Dedifferentiated amniotic fluid mesenchymal stem cell (primary cell): ENCODE data around the gene GYPA.
A peak's percentile ranks its signal among the peaks of the same experiment; 100 is the strongest.
"Not testable (repeated sequence)": the region's sequence is repeated elsewhere in the genome, so short reads cannot be mapped to it uniquely, and the experiment has no call there.

Experiments
- DNase-seq: peaks from one replicate; pipeline ENCODE4 v3.0.0-alpha.2; 2016; ENCODE audit errors: extremely low spot score

GYPA gene

DNA sequence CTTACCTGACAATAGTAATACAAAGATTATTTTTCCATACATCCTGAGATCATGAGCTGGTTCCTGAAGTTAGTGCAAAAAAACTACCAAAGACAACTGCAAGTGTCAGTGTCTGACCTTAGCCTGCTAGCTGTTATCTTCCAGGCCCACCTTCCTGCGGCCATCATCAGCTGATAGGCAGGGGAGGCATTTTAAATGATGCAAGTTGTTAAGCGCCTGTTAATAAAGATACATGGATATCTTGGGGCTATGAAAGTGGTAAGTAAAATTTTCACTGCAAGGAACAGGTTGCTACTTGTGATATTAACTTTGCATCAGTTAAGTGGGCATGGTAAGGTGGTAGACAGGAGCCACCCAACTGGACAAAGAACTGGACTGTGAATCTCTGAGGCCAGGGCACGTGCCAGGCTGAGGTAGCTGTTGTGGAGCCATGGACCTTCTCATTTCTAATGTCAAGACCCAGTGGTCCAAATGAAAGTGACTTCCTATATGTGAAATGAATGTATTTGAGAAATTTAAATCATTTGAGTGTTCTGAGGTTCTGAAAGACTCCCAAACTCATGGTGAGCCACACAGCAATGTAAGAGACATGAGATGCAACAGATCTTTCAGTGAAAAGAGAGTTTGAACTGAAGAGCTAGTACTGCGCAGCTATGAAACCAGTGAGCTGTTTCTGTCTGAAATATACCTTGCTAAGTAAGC is at the start of gene GYPA:
TSS of gene GYPA (minus strand) at position 125 of the 702 bp plus-strand sequence. CDS start at position 42, 83 bp downstream.
- DNase-seq, result not testable (repeated sequence)

DNA sequence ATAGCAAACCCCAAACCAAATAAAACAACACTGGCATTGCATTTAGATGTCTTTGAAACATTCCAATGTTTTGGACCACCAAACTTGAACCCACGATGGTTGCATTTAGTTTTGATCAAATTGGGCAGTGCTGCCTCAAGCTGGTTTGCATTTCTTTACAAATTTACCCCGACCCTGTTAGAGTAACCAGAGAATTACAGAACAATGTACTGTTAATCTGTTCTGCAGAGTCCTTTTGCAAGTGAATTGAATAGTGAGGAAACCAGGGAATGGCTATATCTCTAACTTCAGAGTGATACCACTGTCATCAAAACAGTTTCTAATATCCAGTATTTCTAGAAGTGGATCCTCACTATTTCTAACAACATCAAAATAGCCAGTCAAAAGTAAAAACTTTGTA is 49.5 kb upstream of the GYPA start:
- DNase-seq, result no peak

DNA sequence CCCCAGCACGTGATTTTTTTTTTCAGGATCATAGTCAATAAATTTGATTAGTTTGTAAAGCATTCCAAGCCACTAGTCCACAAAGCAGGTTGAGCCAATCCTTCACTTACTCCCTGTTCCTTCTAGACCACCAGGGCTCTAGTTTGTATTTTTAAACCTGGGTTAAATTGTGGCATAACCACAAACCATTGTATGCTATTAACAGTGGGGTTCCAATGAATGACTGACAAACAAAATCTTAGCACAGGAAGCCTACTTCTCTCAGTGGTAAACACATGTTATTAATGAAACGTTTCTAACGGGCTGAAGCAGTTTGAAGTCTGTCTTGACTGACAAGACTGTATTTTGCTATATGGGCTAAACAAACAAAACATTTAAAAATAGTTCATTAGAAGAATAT is 48.6 kb upstream of the GYPA start:
- no peak for DNase-seq

DNA sequence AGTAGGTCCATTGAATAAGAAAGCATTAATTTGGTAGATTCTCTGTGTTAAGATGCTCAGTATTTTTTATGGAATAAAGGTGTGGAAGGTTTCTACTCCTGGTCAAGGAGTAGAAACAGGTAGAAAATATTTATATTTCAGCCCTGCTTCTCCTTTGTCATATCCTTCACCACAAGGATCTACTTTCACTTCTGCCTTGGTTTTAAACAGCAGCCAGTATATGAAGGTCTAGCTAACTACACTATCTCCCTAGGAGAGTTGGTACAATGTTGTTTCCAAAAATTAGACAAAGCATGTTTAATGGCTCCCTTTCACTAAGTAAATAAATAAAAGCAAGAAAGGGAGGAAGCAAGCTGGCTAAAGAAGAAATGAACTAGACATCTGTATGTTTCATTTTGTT is 44.6 kb upstream of the GYPA start:
- no peak for DNase-seq

DNA sequence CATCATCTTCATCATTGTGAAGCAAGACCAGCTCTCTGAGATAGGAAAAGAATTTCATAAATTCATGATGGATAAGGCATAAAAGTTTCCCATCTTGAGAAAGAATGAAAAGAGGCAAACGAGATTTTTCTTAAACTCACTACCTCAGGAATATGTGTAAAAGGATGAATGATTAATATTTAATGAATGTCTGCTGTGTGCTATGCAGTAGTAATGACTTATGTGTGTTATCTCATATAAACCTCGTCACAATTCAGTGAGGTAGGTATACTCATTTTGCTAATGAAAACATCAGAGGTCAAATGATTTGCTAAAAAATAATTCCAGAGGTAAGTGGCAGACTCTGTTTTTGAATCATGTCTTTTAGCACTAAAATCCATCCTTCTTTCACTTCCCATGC is 42.6 kb upstream of the GYPA start:
- no peak for DNase-seq

DNA sequence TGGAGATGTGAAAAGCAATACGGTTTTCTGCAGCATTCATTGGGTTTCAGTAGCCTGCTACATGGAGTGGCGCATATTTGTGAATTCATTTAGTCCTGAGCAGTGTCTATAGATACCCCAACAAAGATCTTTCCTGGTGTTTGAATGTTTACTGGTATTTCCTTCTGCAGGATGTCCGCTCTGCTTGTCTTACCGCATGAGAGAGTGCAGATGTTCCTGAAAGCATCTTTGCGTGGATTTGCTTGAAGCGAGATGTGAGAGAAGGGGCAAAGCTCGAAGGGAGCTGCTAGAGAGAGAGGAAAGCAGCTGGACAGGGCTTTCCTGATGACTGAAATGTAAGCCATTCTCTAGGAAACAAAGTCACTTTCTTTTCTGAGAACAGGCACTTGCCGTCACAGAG is 40.9 kb upstream of the GYPA start:
- no peak for DNase-seq

DNA sequence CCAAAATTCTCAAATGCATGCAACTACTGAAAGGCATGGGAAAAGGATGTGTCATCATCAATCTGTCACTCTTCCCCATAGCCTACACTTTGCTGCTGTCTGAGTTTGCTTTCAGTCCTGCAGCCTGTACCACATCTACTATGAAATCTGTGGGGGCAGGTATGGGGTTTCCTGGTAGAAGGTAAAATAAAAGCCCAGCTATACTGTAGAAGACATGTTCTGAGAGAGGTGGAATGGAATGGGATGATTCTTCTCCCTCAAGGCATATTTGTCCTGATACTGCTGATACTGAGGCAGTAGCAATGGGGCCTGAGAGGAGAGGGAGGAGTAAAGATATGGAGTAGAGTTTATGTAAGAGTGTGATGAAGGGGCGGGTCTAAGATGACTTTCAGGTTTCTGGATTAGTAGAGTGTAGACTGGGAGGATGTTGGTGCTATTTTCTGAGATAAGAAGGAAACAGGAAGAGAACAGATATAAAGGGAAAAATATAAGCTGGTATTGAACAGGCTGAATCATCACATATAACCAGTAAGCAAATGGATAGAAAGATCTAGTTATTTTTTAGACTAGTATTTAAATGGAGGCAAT is 38.7 kb upstream of the GYPA start:
- no peak for DNase-seq

DNA sequence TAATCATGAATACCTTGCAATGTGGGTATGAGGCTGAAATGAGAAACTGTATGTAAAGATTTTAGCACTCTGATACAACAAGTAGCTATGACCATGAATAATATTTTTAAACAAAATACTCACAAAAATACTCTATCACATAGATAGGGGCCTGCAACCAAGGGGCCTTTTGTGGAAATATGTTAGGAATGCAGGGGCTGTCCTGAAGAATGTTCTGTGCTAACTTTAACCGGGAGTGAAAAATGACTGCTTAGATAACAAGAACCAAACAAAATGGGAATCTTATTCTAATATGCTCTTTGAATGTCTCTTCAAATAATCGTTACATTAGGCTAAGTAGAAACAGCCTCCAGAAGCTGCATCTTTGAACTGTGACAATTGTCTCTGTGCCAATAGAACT is 37.9 kb upstream of the GYPA start:
- DNase-seq, result no peak

DNA sequence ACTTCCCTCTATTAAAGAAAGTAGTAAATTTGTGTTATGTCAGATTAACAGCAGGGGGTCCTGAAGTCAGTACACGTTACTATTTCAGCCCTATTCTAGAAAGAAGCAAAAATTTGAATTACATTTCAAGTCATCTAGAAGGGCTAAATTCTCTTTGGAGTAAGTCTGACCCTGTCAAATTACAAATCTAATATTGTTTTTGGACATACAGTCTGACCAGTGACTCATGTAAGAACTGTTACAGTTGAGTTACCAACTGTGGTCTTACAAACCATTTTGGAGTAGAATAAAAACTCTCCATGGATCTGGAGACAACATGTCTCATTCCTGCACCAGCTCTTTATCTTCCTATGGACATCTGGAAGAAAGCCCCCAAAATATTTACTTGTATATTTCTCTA is 36.0 kb upstream of the GYPA start:
- no peak for DNase-seq

DNA sequence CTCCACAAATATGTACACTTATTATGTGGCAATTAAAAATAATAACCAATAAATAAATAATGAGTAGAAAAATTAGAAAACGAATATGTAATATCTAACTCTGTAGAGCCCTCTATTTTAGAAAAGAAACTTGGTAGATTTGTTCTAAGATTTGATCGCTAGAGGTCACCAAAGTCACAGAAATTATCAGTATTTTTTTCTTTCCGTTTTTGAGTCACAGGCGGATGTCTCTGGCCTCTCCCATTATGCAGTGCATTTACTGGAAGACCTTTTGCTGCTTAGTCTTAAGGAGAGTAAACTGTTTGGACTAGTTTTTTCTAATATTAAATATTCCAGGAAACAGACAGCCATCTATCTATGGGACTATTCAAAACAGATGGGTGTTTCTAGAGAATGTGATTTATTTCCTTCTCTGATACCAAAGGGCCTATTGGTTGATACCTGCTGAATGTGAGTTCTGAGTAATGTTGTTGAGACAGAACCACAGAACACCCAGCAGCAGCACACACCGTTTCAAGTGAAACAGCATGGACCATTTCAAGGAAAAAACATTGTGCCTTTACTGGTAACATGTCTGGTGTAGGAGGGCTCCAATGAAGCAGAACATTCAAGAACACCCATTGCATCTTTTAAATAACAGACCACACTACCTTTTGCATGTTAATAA is 34.0 kb upstream of the GYPA start:
- peak; percentile 63 for DNase-seq

DNA sequence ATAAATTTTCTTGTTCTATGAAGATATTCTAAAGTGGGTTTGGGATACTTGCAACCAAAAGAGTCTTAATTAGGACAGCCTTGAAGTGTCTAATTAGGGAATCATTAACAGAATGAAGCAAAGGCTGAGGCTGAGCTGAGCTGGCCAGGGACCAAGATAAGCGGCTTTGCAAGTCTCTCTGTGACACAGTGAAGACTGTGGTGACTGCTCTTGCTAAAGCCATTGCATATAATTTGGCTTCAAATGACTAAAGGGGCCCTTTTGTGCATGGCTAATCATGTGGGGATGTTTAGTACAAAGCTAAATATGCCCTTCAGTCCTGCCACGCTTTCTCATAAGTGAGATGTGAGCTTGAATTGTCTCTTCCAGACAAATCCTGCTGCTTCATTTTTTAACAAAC is 31.2 kb upstream of the GYPA start:
- no peak for DNase-seq

DNA sequence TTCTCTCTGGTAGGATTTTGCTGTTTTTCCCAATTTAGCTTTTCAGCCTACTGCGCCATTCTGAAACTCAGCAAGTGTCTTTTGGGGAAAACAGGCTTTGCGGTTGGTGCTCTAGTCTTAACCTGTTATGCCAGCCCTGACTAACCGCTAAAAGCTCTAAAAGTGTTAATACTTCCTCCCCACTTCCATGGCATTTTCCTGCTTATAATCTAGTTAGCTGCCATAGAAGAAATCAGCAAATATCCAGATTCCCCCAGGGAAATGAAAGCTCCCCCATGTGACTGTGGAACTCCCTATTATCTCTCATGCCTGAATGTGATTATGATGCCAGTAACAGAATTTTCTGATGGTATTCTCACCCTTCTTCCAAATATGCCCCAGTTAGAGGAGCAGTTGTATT is 28.7 kb upstream of the GYPA start:
- DNase-seq, result no peak

DNA sequence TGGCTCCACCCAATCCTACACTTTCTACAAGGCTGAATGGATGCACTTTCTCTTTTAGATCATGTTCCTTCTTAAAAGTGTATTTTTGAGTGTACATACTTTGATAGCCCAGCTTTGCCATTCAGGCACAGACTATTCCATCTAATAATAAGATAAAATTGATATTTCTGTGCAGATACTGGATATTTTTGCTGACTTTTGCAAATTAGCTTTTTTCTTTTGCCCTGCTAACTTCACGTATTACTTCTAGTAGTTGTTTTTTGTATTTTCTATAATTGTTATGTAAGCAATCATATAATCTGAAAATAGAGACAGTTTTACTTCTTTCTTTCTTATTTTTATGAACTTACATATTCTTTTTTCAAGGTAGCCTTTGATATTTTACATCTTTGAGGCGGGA is 13.5 kb upstream of the GYPA start:
- DNase-seq, result no peak

DNA sequence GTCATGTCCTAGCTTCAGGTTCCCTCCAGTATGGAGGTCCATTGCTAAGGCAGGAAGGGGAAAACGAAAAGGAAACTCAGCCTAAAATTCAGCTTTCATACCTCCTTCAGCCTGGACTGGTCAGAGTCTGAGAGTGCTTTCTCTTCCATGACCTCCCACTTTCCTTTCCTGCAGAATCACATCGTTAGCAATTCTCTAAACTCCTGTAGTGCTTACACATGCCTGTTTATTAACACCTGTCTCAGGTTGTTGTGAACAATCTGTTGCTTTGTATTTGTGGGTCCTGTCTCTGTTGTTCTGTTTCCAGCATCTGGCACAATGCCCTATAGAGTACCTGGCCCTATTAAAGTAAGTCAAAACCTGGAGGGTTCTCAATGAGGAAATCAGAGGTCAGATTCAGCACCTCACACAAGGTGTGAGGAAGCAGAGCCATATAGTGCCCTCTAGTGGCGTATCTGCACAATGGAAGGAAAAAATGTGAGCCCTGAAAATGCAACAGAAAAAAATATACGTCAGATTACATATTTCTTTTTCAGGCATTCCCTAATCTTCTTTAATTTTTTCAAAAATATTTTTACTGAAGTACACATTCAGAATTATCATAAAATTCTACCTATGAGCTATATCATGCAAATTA is 2.3 kb upstream of the GYPA start:
- DNase-seq, result not testable (repeated sequence)

DNA sequence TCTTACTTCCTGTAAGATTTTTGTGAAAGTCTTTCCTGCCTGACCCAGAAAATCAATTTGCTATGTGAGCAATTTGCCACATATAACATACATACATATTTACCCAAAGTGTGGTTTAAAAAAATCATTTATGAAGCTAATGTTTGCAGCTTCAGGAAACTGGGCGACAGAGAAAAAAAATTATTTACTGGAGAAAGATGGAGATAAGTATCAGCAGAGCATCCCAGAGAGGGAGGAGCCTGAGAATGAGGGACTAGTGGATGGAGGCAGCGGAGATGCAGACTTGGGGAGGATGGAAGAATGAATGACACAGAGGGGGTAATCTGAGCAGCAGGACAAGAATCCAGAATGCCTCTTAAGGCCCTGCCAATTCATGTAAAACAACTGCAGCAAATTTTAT is 975 bp upstream of the GYPA start:
- no peak for DNase-seq

DNA sequence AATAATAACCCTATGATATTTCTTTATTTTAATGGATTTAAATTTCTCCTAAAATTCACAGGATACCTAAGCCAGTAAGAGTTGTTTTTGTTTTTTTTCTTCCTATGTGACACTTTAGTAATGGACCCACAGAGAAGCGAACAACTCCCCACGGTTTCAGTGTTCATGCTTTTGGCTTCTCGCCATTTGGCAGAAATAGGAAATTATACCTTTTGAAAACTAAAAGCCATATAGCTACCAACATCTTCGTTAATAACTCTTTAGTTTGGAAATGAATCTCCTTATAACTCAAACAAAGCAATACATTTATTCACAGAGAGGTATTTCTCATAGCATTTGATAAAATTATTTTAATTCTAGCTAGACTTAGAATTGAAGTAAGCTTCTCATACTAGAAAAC is 527 bp downstream of the GYPA start:
- not testable (repeated sequence) for DNase-seq

DNA sequence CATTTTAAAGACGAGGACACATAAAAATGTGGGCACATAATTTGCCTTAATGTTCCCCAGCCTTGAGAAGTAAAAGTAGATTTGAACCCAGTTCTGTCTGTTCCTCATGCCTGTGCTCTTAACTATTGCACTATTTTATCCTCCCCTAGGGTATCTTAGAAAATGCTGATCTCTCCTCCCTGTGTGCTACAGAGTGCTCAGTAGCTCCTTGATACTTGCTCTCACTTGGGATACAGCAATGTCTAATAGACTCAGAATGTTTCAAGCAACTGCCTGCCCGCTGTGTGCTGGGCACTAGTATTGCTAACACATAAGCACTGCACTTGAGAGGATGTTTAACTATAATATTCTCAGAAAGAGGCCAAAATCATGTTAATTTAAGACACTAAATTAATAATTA is 971 bp downstream of the GYPA start:
- DNase-seq, result not testable (repeated sequence)

DNA sequence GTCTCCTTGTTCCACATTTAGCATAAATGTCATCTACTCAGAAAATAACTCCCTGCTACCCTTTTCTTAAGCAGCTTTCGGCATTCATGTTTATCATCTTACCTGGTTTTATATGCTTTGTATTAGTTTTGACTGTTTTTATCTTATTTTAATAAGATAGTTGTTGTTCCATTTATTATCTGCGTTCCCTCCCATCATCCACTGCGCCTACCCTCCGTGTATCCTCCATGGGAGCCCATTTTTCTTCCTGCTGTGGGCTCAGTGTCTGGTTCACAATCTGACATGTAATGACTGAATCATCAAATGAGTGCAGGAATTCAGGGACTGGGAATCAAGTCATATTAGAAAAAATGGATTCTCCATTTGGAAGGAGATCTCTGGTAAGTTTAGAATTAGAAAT is 2.3 kb downstream of the GYPA start:
- not testable (repeated sequence) for DNase-seq

DNA sequence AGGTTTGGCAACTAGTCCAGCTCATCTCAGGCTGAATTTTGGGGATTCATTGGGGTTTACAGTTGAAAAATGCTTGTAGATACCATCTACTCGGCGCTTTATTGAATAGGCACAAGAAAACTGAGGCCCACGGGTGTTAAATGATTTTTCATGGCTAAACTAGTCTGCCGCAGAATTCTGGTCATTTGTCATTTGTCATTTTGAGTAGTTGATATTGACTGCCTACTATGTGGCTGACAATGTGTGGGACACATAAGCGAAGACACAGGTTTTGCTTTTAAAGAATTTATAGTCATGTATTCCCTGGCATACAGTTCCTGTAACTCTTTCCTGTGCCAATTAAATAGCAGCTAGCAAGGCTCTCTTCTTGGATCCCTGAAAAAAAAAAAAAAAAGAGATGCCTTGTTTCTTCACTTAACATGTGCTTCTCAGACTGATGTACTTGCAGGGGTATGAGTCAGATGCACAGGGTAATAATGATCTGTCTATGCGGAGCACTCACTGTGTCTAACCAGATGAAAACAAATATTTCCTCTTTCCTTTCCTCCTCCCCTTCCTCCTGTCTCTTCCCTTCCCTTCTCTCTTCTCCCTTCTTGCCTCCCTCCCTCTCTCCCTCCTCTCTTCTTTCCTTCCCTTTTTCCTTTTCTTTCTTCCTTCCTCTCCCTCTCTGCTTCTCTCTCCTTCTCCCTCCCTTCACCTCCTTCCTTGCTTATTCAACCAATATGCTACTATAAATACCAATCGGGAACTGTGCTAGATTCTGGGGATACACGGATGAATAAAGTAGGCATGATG is 3.2 kb downstream of the GYPA start:
- DNase-seq, result not testable (repeated sequence)

DNA sequence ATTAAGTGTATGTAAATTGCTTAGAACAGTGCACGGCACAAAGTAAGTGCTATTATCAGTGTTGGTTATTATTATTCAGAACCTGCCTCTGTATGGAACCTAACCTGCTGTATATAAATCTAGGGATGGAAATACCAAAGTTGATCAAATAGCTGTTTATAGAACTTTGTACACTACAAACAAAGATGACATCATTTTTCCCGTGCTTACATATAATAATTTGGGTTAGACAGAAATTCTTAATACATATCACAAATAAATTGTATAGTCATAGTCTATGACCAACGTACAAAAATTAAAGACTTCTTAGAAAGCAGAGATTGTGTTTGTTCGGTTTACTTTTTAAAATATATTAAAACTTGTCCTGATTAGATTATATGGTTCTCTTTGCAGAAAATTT is 4.3 kb downstream of the GYPA start:
- DNase-seq, result not testable (repeated sequence)

DNA sequence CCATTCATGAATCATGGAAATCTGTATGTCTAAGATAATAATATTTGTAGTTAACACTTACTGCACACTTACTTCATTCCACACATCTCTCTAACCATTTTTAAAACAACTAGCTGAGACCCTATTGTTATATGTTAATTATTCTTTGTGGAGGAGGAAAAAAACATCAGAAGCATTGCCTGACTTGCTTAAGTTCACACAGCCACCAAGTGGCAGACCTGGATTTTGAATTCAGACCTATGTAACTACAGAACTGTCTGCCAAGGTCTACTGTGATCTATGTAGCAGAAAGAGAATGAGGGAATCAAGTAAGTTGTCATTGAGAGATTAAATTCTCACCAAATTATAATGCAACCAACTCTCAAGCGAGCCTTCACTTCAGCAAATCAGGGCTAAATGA is 10.4 kb downstream of the GYPA start:
- DNase-seq, result not testable (repeated sequence)

DNA sequence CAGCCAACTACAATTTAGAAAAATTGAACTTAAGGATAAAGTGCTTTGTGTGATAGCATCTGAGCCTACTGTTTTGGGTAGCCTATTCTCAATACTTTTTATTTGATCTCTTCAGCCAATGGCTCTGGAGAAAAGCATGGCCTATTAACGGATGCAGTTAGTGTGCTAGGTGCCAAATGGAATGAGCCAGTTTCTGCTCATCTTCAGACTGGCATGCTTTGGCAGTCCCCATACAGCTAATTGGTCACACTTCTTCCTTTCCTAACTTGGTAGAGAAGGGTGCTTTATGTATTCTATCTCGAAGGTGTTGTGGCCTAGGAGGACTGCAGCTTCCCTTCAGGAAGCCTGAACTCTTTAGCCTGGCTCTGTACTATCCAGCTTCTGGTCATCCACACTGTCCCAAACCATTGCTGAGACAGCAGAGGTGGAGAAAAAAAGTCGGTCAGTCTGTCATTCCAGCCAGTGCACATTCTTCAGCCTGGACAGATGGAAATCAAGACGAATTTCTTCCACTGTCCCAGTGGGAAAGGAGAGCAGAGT is 11.1 kb downstream of the GYPA start:
- not testable (repeated sequence) for DNase-seq
